Kidney epithelial cell (primary cell): ENCODE results near the gene SMCO1. TPM values are rescaled to one million over a fixed set of nuclear protein-coding genes. Genes with fewer than 3 reads are reported as not detected.
A peak's percentile ranks its signal among the peaks of the same experiment; 100 is the strongest.
"Not testable (repeated sequence)": the region's sequence is repeated elsewhere in the genome, so short reads cannot be mapped to it uniquely, and the experiment has no call there.

Source experiments
- DNase-seq: peaks from one replicate; pipeline ENCODE4 v3.0.0-alpha.2; 2010; ENCODE audit warnings: low read depth
- H3K27me3 ChIP-seq: 2 replicates; pipeline ENCODE4 v1.6.0; 2011; ENCODE audit warnings: low read length; ENCODE audit not compliant: control insufficient read depth, insufficient read depth
- H3K36me3 ChIP-seq: 2 replicates; pipeline ENCODE4 v1.5.1; 2011; ENCODE audit warnings: low read length; ENCODE audit not compliant: control insufficient read depth, insufficient read depth
- H3K4me3 ChIP-seq: 2 replicates; pipeline ENCODE4 v1.5.1; 2011; ENCODE audit warnings: low read depth, mild to moderate bottlenecking, control low read depth, low read length
- CTCF ChIP-seq: IDR thresholded peaks from 2 replicates; pipeline ENCODE4 v1.5.1; 2011; ENCODE audit warnings: mild to moderate bottlenecking, moderate library complexity, low read length, control low read depth, inconsistent platforms; ENCODE audit not compliant: insufficient read depth, poor library complexity, severe bottlenecking
- total RNA-seq: library from RNA; depleted of rRNA; stranded (reverse); fragments of >200 nt; gene quantifications from 2 replicates; pipeline ENCODE4 v1.2.3, GENCODE V29; 2015

SMCO1 gene
- total RNA-seq, 1 donor from 2014 or later, result not detected

DNA sequence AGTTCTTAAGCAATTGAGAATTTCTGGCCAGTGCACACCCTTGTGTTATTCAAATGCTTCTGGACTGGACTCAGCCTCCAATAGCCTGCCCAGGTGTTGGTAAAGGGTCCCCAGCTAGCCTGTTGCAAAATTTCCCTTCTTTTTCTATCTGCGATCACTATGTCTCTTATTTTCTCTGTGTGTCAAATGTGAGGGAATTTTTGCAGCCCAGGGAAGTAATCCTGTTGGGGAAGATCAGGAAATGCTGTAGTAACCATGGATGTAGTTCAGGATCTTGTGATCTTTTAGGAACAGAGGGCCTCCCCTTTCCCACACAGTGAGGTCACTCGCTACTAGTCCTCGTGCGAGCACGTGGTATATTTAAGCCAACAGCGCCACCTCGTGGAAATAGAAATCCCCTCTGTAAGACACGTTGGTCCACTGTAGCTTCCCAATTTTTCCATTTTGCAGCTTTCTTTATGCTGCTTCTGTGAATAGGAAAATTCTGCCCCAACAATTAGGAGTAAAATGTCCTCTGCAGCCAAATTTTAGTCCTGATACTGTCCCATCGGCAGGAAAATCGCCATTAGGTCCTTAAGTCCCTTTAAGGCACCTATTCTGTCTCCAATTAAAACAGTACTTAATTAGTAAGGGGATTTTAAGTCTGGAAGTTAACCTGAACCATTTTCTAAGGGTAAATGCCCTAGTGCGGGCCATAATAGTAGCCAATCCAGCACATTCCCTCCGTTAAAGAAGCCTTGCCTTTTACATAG, 4.0 kb upstream of the SMCO1 start:
- H3K27me3 ChIP-seq, result no peaks in the 10 kb centered on the region
- peak; percentile 19 for TF ChIP-seq CTCF
- no peak overlapping the region for H3K4me3 ChIP-seq
- DNase-seq, result no peak
- no peaks in the 10 kb centered on the region for H3K36me3 ChIP-seq

GRCh38 chr3:196517919-196518318, 2.8 kb upstream of the SMCO1 start:
- no peaks in the 10 kb centered on the region for H3K36me3 ChIP-seq
- H3K27me3 ChIP-seq, result no peaks in the 10 kb centered on the region
- no peak overlapping the region for H3K4me3 ChIP-seq
- TF ChIP-seq CTCF, result no peak
- DNase-seq, result no peak

DNA sequence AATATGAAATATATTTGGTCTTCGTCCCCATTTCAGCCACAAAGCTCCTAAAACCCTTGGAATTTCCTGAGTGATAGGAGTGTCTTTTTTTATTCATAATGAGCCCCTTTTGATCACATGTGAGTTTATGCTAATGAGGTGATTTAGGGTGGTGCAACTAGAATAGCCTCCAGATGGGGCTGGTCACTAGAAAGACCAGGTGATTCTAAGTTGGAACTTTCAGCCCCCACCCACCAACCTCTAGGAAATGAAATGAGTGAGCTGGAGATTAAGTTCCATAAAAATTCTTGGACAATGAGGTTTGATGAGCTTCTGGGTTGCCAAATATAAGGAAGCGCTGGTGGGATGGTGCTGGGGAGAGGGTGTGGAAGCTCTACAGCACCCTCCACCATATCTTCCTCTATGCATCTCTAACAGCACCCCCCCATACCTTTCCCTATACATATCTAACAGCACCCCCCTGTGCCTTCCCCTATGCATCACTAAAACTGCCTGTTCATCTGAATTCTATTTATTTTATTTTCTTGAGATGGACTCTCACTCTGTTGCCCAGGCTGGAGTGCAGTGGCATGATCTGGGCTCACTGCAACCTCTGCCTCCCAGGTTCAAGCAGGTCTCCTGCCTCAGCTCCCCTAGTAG, 2.1 kb upstream of the SMCO1 start:
- no peak for TF ChIP-seq CTCF
- H3K36me3 ChIP-seq, result no peaks in the 10 kb centered on the region
- no peaks in the 10 kb centered on the region for H3K27me3 ChIP-seq
- no peak overlapping the region for H3K4me3 ChIP-seq
- DNase-seq, result no peak

- Histone ChIP-seq H3K4me3 (no peak overlapping the region), H3K27me3 (no peaks in the 10 kb centered on the region), H3K36me3 (no peaks in the 10 kb centered on the region)
- no peak for TF ChIP-seq CTCF
- DNase-seq, result no peak
Observed at GRCh38 chr3:196514350-196514716, 813 bp downstream of the SMCO1 start.

GRCh38 chr3:196513697-196514349, 1.3 kb downstream of the SMCO1 start:
- Histone ChIP-seq H3K27me3 (no peaks in the 10 kb centered on the region), H3K4me3 (no peak overlapping the region), H3K36me3 (no peaks in the 10 kb centered on the region)
- no peak for TF ChIP-seq CTCF
- DNase-seq, result no peak

DNA sequence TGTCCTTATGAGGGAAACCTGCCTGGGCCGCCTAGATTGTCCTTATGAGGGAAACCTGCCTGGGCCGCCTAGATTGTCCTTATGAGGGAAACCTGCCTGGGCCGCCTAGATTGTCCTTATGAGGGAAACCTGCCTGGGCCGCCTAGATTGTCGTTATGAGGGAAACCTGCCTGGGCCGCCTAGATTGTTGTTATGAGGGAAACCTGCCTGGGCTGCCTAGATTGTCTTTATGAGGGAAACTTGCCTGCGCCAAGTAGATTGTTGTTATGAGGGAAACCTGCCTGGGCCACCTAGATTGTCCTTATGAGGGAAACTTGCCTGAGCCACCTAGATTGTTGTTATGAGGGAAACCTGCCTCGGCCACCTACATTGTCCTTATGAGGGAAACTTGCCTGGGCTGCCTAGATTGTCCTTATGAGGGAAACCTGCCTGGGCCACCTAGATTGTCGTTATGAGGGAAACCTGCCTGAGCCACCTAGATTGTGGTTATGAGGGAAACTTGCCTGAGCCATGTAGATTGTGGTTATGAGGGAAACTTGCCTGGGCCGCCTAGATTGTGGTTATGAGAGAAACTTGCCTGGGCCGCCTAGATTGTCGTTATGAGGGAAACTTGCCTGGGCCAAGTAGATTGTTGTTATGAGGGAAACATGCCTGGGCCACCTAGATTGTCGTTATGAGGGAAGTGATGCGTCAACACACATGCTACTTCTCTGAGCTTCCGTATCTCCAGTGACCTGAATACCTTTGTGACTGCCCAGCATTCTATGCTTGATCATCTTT, 3.3 kb downstream of the SMCO1 start:
- H3K36me3 ChIP-seq, DNase-seq, H3K4me3 ChIP-seq, H3K27me3 ChIP-seq: not testable (repeated sequence)

GRCh38 chr3:196511108-196511507, 4.0 kb downstream of the SMCO1 start:
- not testable (repeated sequence) for H3K4me3 ChIP-seq, H3K27me3 ChIP-seq, DNase-seq, H3K36me3 ChIP-seq
